GM19193 (cell line): ENCODE data around the gene ALDH5A1.

Experiments
- POLR2A ChIP-seq: IDR thresholded peaks from 4 replicates; pipeline ENCODE4 v1.6.1; 2011; ENCODE audit not compliant: insufficient read depth, insufficient read length; ENCODE audit errors: extremely low read depth

ALDH5A1 gene

DNA sequence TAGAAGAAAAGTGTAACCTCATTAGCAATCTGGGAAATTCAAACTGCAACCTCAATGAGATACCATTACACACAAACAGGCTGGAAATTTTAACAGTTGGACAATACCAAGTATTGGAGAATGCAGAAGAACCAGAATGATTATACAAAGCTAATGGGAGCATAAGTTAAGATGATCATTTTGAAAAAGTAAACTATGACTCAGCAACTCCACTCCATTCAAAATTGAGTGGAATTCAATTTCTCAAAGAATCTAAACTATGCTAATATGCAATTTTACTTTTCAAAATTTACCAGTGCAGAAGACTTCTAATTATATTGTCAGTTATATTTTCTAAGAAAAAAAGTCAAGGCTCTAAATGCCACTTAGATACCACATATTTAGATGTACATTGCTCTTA lies 22.6 kb upstream of the ALDH5A1 start:
- TF ChIP-seq POLR2A: no peak

DNA sequence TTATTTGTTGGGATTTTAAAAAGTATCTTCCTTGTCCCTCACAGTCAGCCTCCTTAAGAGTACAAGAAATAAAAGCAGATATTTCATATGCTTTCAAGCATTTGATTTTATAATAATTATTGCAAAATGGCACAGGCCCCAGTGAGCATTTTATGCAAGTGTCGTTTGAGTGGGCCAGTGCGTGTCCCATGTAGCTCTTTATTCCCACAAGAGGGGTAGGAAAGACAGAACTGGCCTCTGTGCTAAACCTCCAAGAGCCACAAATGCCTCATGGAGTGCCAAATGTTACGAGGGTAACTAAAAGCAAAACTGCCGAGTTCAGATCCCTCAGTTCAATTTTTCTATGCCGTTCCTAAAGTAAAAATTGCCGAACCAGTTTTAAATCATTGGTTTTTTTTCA lies 18.1 kb upstream of the ALDH5A1 start:
- no peak for TF ChIP-seq POLR2A

DNA sequence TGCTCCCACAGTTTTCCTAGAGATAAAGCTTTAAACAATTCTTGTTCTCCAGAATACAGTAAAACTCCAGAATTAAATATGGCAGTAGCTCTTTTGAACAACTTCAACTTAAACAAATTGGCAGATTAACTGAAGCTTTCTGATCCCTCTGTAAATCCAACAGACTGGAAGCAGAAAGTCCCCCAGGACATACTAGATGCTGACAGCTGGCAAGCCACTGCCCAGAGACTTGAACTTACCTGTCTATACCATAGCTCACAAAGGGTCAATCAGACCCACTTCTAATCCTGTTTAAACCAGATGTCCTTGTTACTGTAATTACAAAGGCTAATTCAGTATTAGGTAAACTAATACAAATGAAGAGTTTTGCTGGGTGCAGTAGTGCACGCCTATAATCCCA lies 17.7 kb upstream of the ALDH5A1 start:
- no peak for TF ChIP-seq POLR2A

DNA sequence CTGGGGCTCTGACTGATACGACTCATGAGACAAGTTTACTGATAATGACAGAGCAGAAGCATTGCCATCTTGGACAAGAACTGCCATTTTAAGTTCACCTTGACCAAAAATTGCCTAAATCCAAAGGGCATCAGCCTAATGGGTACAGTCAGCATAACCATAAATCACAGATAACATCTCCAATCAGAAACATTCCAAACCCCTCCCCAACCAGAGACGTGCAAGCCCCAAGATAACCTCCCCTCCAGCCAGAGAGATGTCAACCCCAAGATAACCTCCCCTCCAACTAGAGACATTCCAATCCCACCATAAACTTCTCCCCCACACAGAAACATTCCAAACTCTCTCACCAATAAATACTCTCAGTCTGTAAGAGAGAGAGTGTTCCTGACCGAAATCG lies 15.9 kb upstream of the ALDH5A1 start:
- no peak for TF ChIP-seq POLR2A

DNA sequence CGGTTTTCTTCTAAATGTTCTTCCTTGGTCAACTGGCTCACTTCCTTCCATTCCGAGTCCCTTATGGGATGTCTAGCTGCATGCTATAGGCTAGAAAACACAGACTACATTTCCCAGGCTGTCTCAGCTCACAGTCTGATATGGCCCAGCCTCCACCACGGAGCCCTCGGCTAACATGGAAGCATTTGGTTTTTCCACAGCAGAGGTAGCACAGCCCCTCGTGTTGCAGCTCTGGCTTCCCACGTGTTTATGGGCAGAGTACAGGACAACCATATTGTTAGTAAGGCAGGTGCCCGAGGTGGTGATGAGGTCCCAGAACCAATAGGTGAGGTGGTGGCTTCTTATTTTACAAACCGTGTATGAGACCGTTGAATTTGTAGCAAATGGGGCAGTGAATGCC lies 14.1 kb upstream of the ALDH5A1 start:
- no peak for TF ChIP-seq POLR2A

DNA sequence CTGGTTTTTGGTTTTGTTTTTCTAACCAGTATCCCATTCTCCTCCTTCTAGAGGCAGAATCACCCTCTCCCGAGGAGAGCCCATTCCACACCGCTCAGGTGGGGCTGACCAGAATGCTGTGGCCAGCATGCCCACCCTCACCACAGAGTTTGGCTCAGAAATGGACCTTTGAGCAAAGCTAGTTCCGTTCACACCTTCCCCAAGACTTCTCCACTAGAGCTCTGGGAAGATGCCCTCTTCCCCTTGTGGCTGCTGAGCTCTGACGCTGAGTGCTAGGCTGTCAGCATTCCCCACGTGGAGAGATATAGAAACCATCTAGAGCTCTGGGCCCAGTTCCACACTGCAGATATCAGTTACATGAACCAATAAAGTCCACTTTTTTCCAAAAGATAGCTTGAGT lies 13.3 kb upstream of the ALDH5A1 start:
- no peak for TF ChIP-seq POLR2A

DNA sequence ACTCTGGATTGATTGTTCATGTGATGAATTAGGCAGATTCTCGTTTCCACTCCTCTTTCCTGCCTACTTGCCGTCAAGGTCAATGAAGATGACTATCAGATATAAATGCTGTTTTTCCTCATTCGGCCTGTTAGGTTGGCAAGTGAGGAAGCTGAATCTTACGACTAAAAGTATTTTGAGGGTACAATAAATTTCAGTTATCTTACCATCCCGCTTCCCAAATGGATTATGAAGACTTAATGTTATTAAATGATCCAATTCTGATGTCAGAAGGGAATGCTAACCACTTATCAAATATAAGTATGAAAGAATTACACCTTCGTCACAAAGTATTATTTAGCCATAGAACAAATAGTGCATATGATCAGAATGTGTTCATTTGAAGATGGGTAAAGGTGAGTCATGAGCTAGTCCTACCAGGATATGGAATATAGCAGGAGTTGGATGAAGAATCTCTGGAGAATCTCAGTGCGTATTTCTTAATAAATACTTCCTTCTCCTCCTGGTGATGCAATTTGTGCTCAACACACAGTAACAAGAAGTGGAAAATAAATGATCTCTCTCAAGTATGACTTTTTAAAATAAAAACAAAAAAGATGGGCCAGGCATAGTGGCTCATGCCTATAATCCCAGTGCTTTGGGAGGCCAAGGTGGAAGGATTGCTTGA lies 10.0 kb upstream of the ALDH5A1 start:
- no peak for TF ChIP-seq POLR2A

DNA sequence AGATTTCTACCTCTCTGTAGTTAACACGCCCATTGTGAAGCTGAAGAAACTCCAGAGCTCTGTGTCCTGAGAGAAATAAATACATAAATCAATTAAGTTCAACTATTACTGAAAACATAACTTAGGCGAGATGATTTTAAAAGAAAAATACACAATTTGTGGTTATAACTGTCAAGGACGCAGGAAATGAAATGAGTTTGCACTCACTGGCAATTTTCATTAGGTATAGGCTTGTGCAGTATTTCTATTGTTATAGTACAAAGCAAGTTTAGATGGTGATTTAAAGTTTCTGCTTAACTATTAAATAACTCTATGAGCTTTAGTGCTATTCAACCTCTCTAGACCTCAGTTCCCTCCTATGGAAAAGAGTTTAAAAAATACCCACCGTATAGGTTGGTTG lies 8.7 kb upstream of the ALDH5A1 start:
- no peak for TF ChIP-seq POLR2A

DNA sequence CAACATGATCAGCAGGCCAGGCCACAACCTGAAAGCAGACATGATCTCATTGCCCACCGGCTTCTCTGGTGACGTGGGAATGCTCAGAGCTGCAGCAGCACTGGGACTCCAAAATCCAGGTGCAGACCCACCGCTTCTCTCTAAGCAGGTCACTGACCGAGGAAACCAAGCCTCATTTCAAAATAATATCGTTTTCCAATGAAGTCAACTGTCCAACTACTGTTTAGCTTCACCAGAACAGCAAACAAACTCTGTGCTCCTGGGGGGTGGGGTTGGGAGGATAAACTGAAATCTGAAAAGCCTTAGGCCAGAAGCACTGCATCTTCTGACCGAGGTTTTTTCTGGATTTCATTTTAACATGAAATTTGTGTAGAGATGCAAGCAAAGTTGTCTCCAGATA lies 5.3 kb upstream of the ALDH5A1 start, which contains the start of gene GPLD1:
Gene GPLD1, minus strand, starts transcription at position 109 of the 400 bp plus-strand sequence. Its CDS starts 67 bp downstream, at position 42.
- TF ChIP-seq POLR2A: no peak

DNA sequence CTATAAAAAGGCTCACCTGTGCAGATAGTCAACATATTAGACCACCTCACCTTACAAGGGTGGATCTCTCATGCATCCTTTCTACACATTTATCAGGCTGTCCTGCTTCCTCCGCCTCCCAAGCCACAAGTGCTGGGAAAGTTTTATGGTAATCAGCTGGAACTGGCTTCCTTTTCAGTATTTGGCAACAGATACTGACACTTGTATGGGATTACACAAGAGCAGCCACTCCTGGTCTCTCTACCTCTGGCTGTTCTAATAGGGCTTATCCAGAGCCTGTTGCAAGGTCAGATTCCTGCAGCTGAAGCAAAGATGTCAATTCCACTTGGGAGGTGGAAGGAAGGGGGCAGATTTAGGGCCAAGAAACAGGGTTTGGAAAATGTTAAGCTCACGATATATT lies 4.9 kb upstream of the ALDH5A1 start:
- no peak for TF ChIP-seq POLR2A

DNA sequence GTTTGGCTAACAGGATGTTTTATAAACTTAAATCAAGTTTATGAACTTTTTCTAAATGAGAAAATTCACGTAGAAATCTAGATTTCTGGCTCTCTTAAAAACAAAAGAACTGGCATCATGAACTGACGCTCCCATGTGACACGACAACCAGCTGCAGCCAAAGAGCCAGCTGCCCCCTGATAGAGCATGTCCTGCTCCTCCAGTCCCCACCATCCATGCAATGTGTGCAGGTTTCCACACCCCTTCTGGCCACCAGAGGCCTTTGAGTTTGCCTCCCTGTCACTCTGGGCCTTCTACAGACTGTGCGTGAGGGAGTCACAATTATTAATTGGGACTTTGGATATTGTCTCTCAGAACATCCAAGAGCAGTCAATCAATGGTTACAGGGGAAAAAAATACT lies 3.8 kb upstream of the ALDH5A1 start:
- TF ChIP-seq POLR2A: no peak

DNA sequence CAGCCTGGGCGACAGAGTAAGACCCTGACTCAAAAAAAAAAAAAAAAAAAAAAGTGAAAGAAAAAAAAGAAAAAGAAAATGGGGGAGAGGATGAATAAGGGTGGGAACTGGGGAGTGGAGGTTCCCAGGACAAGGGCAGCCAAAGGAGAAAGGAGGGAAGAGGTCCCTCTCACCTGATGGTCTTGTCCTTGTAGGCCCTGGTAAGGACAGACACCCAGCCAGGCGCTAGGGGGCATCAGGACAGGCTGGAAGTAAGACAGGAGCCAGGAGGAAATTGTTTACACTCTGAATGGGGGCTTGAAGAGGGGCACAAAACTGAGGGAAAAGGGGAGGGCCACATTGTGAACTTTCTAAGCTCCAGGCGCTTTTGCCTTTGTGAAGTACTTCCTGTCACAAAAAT lies 2.3 kb upstream of the ALDH5A1 start:
- no peak for TF ChIP-seq POLR2A

DNA sequence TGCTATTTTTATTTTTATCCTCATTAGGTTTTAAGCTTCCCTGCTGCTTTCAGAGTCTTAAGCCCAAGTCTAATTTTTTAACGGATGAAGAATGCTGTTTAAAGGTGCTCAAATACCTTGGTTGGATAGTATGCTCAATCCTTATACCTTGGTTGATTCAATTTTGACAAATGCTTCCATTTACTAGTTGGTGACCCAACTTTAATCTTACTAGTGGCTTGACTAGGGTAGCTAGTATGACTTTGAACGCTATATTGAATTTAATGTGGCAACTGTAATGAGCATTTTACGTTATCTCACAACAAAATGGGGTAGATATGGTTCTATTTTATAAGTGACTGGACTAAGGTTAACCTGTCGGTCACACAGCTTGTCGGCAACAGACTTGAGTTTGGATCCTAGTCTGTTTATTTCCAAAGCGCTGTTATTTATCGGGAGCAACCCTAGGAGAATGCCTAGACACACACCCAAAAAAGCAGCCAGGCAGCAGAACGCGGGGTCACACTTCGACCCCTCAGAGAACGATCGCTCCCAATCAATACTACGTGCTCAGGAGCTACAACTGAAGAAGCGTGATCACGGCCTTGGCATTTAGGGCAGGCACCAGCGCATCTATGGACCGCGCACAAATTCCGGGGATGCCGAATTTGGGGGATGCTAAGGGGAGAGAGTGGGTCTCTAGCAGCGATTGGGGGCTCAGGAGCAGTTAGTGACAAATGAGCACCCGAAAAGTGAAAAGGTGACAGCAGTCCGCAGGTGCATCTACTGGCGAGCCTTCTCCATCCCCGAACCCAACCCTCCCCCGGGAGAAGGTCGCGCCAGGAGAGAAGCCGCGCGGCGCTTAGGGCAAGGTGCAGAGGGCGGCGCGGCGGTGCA lies 586 bp upstream of the ALDH5A1 start:
- no peak for TF ChIP-seq POLR2A

DNA sequence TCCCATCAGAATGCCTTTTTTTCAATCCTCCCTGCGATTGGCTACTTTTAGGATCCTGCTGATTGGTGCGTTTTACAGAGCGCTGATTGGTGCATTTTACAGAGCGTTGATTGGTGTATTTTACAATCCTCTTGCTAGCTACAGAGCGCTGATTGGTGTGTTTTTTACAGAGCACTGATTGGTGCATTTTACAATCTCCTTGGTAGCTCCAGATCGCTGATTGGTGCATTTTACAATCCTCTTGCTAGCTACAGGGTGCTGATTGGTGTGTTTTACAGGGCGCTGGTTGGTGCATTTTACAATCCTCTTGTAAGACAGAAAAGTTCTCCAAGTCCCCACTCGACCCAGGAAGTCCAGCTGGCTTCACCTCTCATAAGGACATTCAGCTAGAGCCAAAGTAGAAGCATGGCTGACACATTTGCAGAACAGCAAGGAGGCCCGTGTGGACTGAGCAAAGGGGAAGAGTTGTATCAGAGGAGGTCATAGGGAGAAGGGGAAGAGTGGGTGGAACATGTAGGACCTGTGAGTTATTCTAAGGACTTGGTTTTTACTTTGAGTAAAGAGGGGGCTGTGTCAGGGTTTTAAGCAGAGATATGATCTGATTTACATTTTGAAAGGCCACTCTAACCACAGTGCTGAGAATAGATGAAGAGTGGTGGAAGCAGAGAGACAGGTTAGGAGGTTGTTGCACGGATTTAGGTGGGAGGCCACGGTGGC lies 2.6 kb downstream of the ALDH5A1 start:
- TF ChIP-seq POLR2A: no peak

DNA sequence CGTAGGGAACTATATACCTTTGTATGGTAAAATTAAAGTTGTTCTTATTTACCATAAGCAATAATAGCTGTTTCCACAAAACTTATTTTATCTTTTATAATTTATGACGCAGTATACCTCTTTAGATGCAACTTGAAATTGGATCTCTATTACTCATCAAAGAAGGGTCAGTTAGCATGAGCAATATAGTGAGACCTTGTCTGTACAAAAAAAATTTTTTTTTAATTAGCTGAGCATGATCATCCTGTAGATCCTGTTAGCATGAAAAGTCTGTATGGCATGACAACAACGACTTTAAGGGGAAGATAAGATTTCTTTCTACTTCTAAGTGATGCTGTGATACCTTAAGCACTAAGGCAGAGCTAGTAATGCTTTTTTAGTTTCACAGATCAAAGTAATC lies 5.9 kb downstream of the ALDH5A1 start:
- TF ChIP-seq POLR2A: no peak
